HG03439 (cell line): Measurements from ENCODE around the gene CORO7.

Experiments
- ATAC-seq: cut with Tn5 transposase; IDR thresholded peaks from one replicate; pipeline ENCODE4 v1.9.1; 2021; ENCODE audit warnings: mild to moderate bottlenecking, moderate library complexity; ENCODE audit not compliant: unreplicated experiment

Gene CORO7

GRCh38 chr16:4385789-4386450 is 30.5 kb downstream of the CORO7 start:
- ATAC-seq = no peak

DNA sequence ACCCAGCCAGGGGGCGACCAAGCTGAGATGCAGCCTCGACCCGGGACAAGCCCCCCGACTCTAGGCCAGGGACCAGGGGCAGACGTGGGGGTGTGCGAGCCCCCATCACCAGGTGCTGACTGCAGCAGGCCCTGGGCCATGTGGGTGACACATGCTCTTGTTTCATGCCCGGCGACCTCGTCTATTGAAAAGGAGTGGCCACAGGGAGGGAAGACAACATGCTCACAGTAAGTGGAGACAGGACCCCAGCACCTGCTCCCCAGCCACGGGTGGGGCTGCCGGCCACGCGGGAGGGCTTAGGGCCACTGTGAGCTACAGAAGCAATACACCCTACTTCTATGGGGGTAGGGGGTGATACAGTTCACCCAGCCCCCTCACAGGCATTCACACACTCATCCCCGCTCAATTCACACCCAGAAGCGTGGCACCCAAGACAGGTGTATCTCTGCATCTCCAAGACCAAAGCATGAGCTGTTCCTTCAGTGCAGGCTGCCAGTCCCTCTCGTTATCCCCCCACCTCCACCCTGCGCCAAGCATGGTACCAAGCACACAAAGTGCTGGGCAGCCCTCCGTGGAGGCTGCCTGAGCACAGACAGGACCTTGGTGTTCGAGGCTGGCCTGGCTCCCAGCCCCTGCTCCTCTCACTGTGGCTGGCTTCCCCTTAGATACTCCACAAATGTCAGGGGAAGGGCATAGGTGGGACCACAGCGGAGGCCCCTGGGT is 31.2 kb downstream of the CORO7 start:
- ATAC-seq = no peak

GRCh38 chr16:4384509-4384942 is 31.9 kb downstream of the CORO7 start:
- ATAC-seq = no peak

- ATAC-seq = no peak
Observed at GRCh38 chr16:4383591-4384444, 32.6 kb downstream of the CORO7 start.

- no peak for ATAC-seq
Observed at GRCh38 chr16:4382795-4383357, 33.5 kb downstream of the CORO7 start.

DNA sequence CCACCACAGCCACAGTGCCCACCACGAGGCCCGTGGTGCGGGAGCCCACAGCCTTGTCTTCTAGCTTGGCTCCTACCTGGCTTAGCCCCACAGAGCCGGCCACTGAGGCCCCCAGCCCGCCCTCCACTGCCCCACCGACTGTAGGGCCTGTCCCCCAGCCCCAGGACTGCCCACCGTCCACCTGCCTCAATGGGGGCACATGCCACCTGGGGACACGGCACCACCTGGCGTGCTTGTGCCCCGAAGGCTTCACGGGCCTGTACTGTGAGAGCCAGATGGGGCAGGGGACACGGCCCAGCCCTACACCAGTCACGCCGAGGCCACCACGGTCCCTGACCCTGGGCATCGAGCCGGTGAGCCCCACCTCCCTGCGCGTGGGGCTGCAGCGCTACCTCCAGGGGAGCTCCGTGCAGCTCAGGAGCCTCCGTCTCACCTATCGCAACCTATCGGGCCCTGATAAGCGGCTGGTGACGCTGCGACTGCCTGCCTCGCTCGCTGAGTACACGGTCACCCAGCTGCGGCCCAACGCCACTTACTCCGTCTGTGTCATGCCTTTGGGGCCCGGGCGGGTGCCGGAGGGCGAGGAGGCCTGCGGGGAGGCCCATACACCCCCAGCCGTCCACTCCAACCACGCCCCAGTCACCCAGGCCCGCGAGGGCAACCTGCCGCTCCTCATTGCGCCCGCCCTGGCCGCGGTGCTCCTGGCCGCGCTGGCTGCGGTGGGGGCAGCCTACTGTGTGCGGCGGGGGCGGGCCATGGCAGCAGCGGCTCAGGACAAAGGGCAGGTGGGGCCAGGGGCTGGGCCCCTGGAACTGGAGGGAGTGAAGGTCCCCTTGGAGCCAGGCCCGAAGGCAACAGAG is 34.2 kb downstream of the CORO7 start:
- no peak for ATAC-seq

DNA sequence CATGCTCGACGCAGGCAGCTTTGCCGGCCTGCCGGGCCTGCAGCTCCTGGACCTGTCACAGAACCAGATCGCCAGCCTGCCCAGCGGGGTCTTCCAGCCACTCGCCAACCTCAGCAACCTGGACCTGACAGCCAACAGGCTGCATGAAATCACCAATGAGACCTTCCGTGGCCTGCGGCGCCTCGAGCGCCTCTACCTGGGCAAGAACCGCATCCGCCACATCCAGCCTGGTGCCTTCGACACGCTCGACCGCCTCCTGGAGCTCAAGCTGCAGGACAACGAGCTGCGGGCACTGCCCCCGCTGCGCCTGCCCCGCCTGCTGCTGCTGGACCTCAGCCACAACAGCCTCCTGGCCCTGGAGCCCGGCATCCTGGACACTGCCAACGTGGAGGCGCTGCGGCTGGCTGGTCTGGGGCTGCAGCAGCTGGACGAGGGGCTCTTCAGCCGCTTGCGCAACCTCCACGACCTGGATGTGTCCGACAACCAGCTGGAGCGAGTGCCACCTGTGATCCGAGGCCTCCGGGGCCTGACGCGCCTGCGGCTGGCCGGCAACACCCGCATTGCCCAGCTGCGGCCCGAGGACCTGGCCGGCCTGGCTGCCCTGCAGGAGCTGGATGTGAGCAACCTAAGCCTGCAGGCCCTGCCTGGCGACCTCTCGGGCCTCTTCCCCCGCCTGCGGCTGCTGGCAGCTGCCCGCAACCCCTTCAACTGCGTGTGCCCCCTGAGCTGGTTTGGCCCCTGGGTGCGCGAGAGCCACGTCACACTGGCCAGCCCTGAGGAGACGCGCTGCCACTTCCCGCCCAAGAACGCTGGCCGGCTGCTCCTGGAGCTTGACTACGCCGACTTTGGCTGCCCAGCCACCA is 35.1 kb downstream of the CORO7 start:
- ATAC-seq = no peak

DNA sequence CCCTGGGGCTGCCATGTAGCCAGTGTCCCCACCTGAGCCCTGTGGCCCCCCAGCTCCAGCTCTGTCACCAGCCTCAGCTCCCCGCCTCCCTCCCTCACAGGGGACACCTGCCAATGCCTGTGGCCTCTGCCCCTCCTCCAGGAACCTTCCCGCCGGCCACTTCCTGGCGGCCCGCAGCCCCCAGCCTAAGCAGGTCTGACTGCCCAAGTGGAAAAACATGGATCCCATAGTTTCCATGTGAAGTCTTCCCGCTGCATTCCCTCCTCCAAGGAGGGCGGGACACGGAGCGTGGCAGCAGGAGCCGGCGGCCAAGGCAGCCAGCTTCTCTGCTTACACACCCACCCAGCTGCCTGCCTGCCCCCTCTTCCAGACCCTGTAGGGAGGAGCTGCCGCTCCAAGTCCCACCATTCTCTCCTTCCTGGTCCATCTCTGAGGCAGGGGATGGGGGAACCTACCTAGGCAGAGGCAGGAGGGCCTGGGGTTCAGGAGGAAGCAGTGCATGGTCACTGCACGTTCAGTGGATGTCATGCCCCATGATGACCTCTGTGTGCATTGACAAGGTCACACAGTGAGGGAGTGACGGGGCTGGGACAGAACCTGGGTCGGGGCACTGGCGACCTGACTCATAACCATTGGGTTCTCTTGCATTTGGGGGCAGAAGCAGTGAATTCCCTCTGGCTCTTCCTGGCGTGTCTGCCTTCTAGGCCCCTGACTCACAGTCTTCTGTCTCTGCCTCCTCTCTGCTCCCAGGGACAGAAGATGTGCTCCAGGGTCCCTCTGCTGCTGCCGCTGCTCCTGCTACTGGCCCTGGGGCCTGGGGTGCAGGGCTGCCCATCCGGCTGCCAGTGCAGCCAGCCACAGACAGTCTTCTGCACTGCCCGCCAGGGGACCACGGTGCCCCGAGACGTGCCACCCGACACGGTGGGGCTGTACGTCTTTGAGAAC is 36.0 kb downstream of the CORO7 start:
- no peak for ATAC-seq

- ATAC-seq = no peak
Observed at GRCh38 chr16:4378999-4379690, 37.3 kb downstream of the CORO7 start.

- ATAC-seq = no peak
Observed at GRCh38 chr16:4378161-4378666, 38.2 kb downstream of the CORO7 start.

DNA sequence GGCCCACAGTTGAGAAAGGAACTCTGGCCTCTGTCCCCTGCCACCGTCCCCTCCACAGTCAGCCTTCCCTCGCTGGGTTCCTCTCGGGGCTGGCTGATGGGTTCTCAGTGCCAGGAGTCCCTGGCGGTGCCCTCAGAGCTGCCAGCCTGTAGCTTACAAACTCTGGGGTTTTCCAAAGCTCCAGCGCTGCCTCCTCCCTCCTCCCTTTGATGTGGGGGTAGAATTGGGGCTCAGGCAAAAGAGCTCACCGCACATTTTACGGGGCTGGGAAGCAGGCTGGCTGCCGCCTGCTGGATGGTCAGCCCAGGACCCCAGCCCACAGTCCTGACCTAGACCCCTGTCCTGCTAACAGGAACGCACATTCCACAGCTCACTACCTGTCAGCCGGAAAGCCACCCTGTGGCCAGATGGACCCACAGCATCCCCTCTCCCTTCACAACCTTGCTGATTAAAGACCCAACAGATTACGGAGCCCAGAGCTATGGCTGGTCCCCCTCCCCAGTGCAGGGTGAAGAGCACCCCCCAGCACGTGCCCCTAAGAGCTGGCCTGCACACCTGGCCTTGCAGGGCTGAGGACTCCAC is 38.7 kb downstream of the CORO7 start:
- ATAC-seq = no peak

- ATAC-seq = no peak
Observed at GRCh38 chr16:4376893-4377572, 39.4 kb downstream of the CORO7 start.

DNA sequence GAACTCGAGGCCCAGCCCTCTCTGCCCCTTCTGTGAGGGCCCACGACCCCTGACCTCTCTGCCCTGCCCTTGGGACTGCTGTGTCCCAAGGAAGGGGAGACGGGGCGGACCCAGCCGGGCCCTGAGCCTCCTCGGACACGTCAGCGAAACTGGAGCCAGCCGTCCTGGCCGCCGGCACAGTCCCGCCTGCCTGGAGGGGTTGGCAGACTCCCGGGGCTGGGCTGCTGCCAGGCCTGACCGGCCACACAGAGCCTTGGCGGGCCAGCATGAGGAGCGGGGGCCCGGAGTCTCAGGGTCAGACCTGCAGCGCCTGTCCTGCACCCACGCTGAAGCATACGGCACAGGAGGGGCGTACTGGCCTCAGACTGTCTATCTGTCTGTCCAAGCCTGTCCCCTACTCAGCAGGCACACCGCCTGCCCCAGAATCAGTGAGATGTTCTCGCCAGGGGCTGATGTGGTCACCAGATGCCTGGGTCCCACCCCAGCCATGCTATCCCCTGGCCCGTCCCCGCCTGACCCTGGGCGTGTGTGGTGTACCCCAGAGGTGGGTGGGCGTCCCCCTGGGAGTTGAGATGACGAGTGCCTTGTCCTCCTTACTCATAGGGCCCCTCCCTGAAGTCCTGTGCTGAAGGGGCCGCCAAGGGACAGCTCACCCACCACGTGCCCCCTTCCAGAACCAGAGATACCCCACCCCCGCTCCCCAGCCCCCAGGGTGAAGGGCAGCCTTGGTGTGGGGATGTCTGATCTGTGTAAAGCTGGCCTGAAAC is 40.1 kb downstream of the CORO7 start:
- no peak for ATAC-seq

DNA sequence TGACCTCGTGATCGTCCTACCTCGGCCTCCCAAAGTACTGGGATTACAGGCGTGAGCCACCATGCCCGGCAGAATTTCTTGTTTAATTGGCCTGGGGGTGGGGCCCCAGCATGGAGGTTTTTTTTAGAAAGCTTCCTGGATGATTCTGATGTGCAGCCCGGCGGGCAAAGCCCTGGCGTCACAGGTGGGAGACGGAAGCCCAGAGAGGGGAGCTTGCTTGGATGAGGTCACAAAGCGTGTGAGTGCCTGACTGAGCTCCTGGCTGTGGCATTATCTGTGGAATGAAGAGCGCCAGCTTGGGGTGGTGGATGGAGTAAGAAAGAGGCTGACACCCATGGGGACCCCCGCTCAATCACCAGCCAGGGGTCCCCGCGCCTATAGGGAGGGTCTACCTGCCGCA is 40.7 kb downstream of the CORO7 start:
- ATAC-seq = no peak

GRCh38 chr16:4373909-4374742 is 42.3 kb downstream of the CORO7 start:
- no peak for ATAC-seq
